ENCODE results near the gene PRICKLE2.

Gene PRICKLE2

GRCh38 chr3:64125561-64125960 is 99.7 kb downstream of the PRICKLE2 start:
- DNase-seq: no peak

- DNase-seq: no peak
Measured at GRCh38 chr3:64123931-64124330, 101.3 kb downstream of the PRICKLE2 start.

GRCh38 chr3:64122476-64122875 is 102.8 kb downstream of the PRICKLE2 start:
- no peak for DNase-seq

GRCh38 chr3:64121750-64122311 is 103.4 kb downstream of the PRICKLE2 start:
- no peak for DNase-seq

- no peak for DNase-seq
Measured at GRCh38 chr3:64120876-64121275, 104.4 kb downstream of the PRICKLE2 start.

GRCh38 chr3:64117483-64117882 is 107.8 kb downstream of the PRICKLE2 start:
- DNase-seq: no peak

GRCh38 chr3:64114651-64115050 is 110.6 kb downstream of the PRICKLE2 start:
- DNase-seq: no peak

GRCh38 chr3:64111872-64112271 is 113.4 kb downstream of the PRICKLE2 start:
- no peak for DNase-seq

GRCh38 chr3:64111083-64111482 is 114.2 kb downstream of the PRICKLE2 start:
- no peak for DNase-seq

GRCh38 chr3:64110071-64110470 is 115.2 kb downstream of the PRICKLE2 start:
- no peak for DNase-seq

- DNase-seq: no peak
Measured at GRCh38 chr3:64109438-64109837, 115.8 kb downstream of the PRICKLE2 start.

- no peak for DNase-seq
Measured at GRCh38 chr3:64108784-64109317, 116.4 kb downstream of the PRICKLE2 start.

- DNase-seq: no peak
Measured at GRCh38 chr3:64108231-64108630, 117.0 kb downstream of the PRICKLE2 start.

GRCh38 chr3:64107190-64107589 is 118.1 kb downstream of the PRICKLE2 start:
- DNase-seq: no peak

- DNase-seq: no peak
Measured at GRCh38 chr3:64105816-64106215, 119.5 kb downstream of the PRICKLE2 start.

GRCh38 chr3:64104691-64105111 is 120.6 kb downstream of the PRICKLE2 start:
- DNase-seq: no peak

- DNase-seq: no peak
Measured at GRCh38 chr3:64104006-64104405, 121.3 kb downstream of the PRICKLE2 start.

- no peak for DNase-seq
Measured at GRCh38 chr3:64103131-64103530, 122.1 kb downstream of the PRICKLE2 start.

GRCh38 chr3:64102147-64102546 is 123.1 kb downstream of the PRICKLE2 start:
- no peak for DNase-seq

GRCh38 chr3:64099316-64099715 is 126.0 kb downstream of the PRICKLE2 start:
- no peak for DNase-seq

- DNase-seq: no peak
Measured at GRCh38 chr3:64098670-64099069, 126.6 kb downstream of the PRICKLE2 start.

GRCh38 chr3:64097920-64098319 is 127.3 kb downstream of the PRICKLE2 start:
- DNase-seq: no peak

- DNase-seq: no peak
Measured at GRCh38 chr3:64095802-64096201, 129.5 kb downstream of the PRICKLE2 start.

GRCh38 chr3:64094713-64095079 is 130.6 kb downstream of the PRICKLE2 start:
- no peak for DNase-seq
